Measurements from ENCODE around the gene RASGEF1B. TPM values are rescaled to one million over a fixed set of nuclear protein-coding genes. Genes with fewer than 3 reads are reported as not detected.

The RASGEF1B gene
- total and polyA plus RNA-seq, 4 donors = 8.9 to 57.4 (median 32.1) TPM

DNA sequence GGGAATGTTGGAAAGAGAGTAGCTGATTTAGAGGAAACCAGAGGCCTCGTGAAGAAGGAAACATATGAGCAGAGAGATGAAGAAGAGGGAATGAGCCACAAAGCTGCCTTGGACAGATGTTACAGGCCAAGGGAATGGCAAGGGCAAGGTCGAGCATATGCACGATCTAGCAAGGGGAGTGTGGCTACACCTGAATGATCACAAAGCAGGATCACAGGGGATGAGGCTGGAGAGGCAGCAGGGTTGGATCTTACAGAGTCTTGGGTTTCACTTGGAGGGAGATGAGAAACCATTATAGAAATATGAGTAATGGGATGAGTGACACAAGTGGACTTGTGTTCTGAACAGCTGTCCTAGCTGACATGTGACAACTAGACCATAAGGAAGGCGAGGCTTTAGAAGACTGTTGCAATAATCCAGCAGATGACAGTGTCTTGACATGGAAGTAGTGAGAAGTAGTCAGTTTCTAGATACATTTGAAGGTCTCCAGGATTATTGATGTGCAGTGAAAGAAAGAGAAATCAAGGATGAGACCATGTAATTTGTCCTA, 58.7 kb downstream of the RASGEF1B start:
- WGBS = 93% methylated on average over 4 of the region's 4 CpGs
- H3K4me3 ChIP-seq (ENCODE audit: low read depth in 1 of 3, low read length in 3 of 3) = no peak overlapping the region
- no peaks in the 10 kb centered on the region for H3K4me1 ChIP-seq (ENCODE audit: control insufficient read depth in 4 of 4, insufficient read depth in 4 of 4, low read length in 3 of 4)
- H3K9me3 ChIP-seq (ENCODE audit: control insufficient read depth in 4 of 4, low read length in 3 of 4) = no peaks in the 10 kb centered on the region
- DNase-seq (ENCODE audit: low spot score) = no peak
- TF ChIP-seq ATF3 (IDR thresholded peaks at IDR 0.05) (no peak), FOXA2 (IDR thresholded peaks at IDR 0.05) (no peak), MAX (IDR thresholded peaks at IDR 0.05) (no peak), HNF4A (conservative IDR thresholded peaks at IDR 0.05) (no peak), REST (IDR thresholded peaks at IDR 0.05) (no peak), YY1 (IDR thresholded peaks at IDR 0.05) (no peak), GABPA (IDR thresholded peaks at IDR 0.05 in 1 of 2, conservative IDR thresholded peaks at IDR 0.05 in 1 of 2) (no peak), EGR1 (IDR thresholded peaks at IDR 0.05; ENCODE audit: low read depth in 2 of 2) (no peak), NR2F2 (IDR thresholded peaks at IDR 0.05) (no peak), RAD21 (IDR thresholded peaks at IDR 0.05) (no peak), SP1 (IDR thresholded peaks at IDR 0.05) (no peak), RXRA (IDR thresholded peaks at IDR 0.05) (no peak), JUND (IDR thresholded peaks at IDR 0.05) (no peak), FOXA1 (IDR thresholded peaks at IDR 0.05) (no peak), TAF1 (conservative IDR thresholded peaks at IDR 0.05) (no peak)
- TF ChIP-seq, protein P1, sequence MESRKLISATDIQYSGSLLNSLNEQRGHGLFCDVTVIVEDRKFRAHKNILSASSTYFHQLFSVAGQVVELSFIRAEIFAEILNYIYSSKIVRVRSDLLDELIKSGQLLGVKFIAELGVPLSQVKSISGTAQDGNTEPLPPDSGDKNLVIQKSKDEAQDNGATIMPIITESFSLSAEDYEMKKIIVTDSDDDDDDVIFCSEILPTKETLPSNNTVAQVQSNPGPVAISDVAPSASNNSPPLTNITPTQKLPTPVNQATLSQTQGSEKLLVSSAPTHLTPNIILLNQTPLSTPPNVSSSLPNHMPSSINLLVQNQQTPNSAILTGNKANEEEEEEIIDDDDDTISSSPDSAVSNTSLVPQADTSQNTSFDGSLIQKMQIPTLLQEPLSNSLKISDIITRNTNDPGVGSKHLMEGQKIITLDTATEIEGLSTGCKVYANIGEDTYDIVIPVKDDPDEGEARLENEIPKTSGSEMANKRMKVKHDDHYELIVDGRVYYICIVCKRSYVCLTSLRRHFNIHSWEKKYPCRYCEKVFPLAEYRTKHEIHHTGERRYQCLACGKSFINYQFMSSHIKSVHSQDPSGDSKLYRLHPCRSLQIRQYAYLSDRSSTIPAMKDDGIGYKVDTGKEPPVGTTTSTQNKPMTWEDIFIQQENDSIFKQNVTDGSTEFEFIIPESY (IDR thresholded peaks at IDR 0.05) = no peak
- no peaks in the 10 kb centered on the region for H3K36me3 ChIP-seq (ENCODE audit: control insufficient read depth in 4 of 4, insufficient read depth in 3 of 4, low read depth in 1 of 4, low read length in 3 of 4)
- no peaks in the 10 kb centered on the region for H3K27me3 ChIP-seq (ENCODE audit: control insufficient read depth in 4 of 4, insufficient read depth in 4 of 4, low read length in 3 of 4)
- H3K9ac ChIP-seq (ENCODE audit: low read depth in 1 of 2, low read length in 2 of 2) = no peak overlapping the region
- no peak overlapping the region for H3K27ac ChIP-seq (ENCODE audit: low read depth in 1 of 2, low read length in 2 of 2)

- no peak for DNase-seq (ENCODE audit: low spot score)
- no peaks in the 10 kb centered on the region for H3K4me1 ChIP-seq (ENCODE audit: control insufficient read depth in 4 of 4, insufficient read depth in 4 of 4, low read length in 3 of 4)
- no peaks in the 10 kb centered on the region for H3K9me3 ChIP-seq (ENCODE audit: control insufficient read depth in 4 of 4, low read length in 3 of 4)
- H3K9ac ChIP-seq (ENCODE audit: low read depth in 1 of 2, low read length in 2 of 2) = no peak overlapping the region
- H3K36me3 ChIP-seq (ENCODE audit: control insufficient read depth in 4 of 4, insufficient read depth in 3 of 4, low read depth in 1 of 4, low read length in 3 of 4) = no peaks in the 10 kb centered on the region
- no peak for TF ChIP-seq RXRA (IDR thresholded peaks at IDR 0.05)
- no peak for TF ChIP-seq CTCF (IDR thresholded peaks at IDR 0.05; ENCODE audit: low read depth, low read length, missing input control)
- no peak overlapping the region for H3K27ac ChIP-seq (ENCODE audit: low read depth in 1 of 2, low read length in 2 of 2)
- no peak overlapping the region for H3K4me3 ChIP-seq (ENCODE audit: low read depth in 1 of 3, low read length in 3 of 3)
- H3K27me3 ChIP-seq (ENCODE audit: control insufficient read depth in 4 of 4, insufficient read depth in 4 of 4, low read length in 3 of 4) = no peaks in the 10 kb centered on the region
- 83% methylated on average over 2 of the region's 2 CpGs for WGBS
These were observed 61.0 kb downstream of the RASGEF1B start for GRCh38 chr4:81410680-81411079.

Measured in liver (tissue), 9 donors.